GM19467 (cell line): ENCODE results near the gene CCL15.
"Not testable (repeated sequence)": the region's sequence is repeated elsewhere in the genome, so short reads cannot be mapped to it uniquely, and the experiment has no call there.

Source experiments
- ATAC-seq: cut with Tn5 transposase; IDR thresholded peaks from one replicate; pipeline ENCODE4 v1.9.1; 2021; ENCODE audit warnings: mild to moderate bottlenecking, moderate library complexity; ENCODE audit not compliant: unreplicated experiment

Gene CCL15

DNA sequence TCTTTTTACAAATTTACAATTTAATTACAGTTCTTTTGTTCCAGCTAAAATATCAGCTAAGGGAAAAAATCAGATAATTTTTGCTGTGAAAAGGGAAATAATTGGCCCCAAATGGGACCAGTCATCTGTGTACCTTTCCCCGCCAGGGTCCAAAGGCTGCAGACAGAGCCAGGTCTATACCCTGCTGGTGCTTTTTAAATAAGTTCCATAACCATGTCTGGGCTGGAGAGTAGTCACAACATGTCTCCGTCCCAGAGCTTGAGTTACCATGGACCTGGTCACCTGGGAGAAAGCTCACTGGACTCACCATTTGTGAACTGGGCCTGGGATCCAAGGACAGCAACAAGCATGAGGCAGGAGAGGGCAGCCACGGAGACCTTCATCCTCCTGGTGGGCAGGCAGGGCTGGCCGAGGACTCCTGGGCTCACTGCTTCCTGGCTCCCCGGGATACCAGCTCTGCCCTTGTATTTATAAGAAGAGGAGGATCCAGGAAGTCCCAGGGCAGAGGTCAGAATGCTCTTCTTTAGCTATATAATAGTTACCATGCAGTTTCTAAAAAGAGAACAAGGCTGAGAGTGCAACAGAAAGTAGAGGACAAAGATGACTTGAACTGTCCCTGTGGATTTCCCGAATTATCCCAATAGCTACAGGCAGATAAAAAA is at the start of gene CCL15:
Gene CCL15 (minus strand): TSS at position 444 of the 662 bp plus-strand sequence. CDS start 61 bp downstream, at position 383.
- ATAC-seq: no peak

DNA sequence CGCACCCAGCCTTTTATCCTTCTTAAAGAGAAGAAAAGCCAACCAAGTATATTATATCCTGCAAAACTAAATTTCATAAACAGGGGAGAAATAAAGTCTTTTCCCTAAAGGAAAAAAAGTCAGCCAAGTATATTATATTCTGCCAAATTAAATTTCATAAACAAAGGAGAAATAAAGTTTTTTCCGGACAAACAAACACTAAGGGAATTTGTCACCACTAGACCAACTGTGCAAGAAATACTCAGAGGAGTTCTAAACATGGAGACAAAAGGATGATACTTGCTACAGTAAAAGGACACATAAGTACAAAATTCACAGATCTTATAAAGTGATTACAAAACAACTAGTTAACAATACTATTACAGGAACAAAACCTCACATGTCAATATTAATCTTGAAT is 48.3 kb upstream of the CCL15 start:
- no peak for ATAC-seq

DNA sequence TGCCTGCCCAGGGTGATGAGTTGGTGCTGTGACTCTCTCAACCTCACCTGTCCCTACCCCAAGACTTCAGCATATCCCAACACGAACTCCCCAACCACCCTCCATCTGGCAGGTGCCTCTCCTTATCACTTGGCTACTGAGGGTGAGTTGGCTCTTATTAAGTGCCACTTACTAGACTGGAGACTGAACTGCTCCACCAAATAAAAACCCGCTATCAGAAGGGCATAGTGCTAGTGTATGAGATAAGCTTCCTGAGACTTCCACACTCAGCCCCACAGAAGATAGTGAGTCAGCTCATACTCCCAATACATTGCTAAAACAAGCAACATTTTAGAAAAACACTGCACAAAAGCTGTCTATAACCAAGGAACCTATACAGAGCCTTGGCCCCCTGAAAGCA is 46.7 kb upstream of the CCL15 start:
- no peak for ATAC-seq

DNA sequence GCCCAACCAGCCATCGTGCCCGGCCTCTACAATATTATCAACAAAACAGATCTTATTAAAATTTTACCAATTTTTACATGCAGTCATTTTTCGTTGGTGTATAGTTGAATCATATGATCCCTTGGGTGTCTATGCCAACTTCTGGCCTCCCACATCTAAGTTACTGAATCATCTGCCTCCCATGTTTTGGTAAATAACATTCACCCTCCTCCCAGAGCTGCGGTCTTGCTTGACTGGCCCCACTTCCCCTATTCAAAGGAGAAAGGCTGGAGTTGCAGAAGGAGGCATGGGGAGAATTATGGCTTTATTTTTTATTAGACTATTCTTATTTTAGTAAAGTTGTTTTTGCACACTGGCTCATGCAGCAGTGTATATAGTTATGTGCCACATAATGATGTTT is 34.9 kb upstream of the CCL15 start:
- ATAC-seq: no peak

DNA sequence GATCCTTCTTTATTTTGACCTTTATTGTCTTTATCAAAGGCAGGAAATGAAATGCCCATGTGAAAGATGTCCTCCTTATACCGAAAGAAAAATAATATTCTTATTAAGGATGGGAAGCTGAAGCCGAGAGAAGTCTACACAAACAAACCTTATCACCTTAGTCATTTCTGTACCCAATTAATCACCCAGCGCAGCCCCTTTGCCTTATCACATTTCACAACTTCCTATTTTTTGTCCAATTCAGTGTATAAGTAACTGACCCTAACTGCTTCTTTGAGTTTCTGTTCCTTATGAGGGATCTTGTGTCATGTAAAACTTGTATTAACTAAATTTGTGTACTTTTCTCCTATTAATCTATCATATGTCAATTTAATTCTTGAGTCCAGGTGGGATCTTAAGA is 32.8 kb upstream of the CCL15 start:
- no peak for ATAC-seq

DNA sequence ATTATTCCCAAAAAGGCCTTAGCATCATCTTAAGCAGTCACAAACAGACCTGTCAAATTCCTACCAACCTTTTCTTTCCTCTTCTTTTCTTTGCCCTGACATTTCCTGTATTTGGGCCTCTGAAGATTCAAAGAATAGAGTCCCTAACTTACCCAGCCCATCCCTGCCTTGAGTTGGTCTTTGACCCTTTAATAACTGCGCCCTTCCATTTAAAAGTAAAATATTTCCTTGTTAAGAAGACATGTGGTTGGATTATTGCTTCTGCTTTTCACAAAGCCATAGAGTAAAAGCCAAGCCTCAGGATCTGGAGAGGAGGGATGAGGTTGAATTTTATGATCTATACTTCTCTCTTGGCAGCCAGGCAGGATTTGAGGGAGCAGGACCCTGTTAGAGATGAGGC is 29.6 kb upstream of the CCL15 start:
- no peak for ATAC-seq

GRCh38 chr17:36027761-36028160 is 26.4 kb upstream of the CCL15 start:
- no peak for ATAC-seq

GRCh38 chr17:36024106-36024869 is 22.9 kb upstream of the CCL15 start:
- ATAC-seq: no peak

GRCh38 chr17:36019423-36019822 is 18.1 kb upstream of the CCL15 start:
- no peak for ATAC-seq

GRCh38 chr17:36017799-36018198 is 16.4 kb upstream of the CCL15 start, which contains the start of gene CCL23:
Gene CCL23, minus strand, starts transcription at chr17:36017972. Its CDS starts 75 bp downstream, at chr17:36017897.
- ATAC-seq: no peak

GRCh38 chr17:36016555-36016954 is 15.2 kb upstream of the CCL15 start:
- ATAC-seq: no peak

- not testable (repeated sequence) for ATAC-seq
Measured at GRCh38 chr17:36015895-36016294, 14.5 kb upstream of the CCL15 start.

GRCh38 chr17:36014946-36015345 is 13.6 kb upstream of the CCL15 start:
- ATAC-seq: no peak

DNA sequence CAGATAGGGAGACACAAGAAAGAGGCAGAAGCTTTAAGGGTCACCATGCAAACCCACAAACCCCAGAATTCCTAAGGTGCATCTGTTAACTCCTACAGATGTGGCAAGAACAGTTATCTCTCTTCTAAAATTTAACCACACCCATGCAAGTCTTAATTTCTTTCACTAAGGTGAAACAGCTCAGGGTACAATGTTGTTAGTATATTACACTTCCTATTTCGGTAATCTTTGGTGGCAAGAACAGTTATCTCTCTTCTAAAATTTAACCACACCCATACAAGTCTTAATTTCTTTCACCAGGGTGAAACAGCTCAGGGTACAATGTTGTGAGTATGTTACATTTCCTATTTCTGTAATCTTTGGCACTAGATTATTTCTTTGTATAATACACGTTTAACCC is 9.8 kb upstream of the CCL15 start:
- no peak for ATAC-seq

DNA sequence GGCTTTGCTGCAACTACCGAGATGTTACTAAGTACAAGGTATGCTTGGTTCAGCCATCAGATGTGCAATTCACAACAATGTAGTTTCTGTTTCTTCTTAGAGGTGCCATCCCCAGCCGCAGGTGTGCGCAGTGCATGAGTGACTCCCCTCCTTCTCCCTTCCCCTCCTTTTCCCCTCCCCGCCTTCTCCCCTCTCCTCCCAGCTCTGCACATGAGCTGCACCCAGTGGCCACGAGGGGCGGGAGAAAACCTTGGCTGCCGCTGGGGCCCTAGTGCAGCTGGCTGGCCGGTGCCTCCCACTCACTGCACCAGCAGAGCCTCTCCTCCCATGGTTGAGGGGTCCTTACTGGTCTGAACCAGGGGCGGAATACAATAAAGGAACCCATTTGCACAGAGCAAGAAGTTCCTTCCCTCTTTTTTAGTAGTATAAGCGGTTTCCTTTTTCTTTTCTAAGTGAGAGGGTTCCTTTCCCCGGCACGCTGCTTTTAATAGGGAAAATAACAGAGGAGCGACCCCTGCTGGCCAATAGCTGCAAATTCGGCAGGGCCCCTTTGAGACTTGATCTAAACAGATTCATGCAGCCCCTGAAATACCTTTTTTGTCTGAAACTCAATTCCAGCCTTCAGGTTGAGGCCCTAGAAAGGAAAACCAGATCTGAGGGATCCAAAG is 7.8 kb upstream of the CCL15 start:
- no peak for ATAC-seq

DNA sequence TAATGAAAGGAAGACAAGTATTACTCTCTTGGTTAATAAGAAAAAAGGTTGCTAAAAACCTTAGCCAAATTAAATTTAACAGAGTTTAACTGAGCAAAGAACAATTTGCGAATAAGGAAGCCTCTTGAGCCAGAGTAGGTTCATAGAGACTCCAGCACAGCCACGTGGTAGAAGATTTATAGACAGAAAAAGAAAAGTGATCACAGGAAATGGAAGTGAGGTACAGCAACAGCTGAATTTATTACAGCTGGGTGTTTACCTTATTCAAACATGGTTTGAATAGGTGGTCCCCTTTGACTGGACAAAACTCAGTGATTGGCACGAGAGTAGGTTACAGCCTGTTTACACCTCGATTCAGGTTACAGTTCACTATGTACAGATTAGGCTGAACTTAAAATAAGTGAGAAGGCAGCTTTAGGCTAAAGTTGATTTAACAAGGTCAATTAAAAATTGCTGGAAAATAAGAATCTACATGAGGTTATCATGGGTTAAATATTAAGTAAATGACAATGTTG is 3.3 kb upstream of the CCL15 start:
- ATAC-seq: no peak

GRCh38 chr17:36002631-36003030 is 1.3 kb upstream of the CCL15 start:
- ATAC-seq: no peak

GRCh38 chr17:36001862-36002603 is 680 bp upstream of the CCL15 start:
- no peak for ATAC-seq

- no peak for ATAC-seq
Measured at GRCh38 chr17:36000732-36001109, 632 bp downstream of the CCL15 start.

GRCh38 chr17:35998756-35999155 is 2.6 kb downstream of the CCL15 start:
- ATAC-seq: no peak

GRCh38 chr17:35998018-35998545 is 3.3 kb downstream of the CCL15 start:
- no peak for ATAC-seq
